ENCODE results near the gene H2BW1. TPM values are rescaled to one million over a fixed set of nuclear protein-coding genes. Genes with fewer than 3 reads are reported as not detected.
"Not testable (repeated sequence)": the region's sequence is repeated elsewhere in the genome, so short reads cannot be mapped to it uniquely, and the experiment has no call there.

H2BW1 gene
- polyA plus RNA-seq, 1 donor (not counting 4 experiments of a cell fraction or from before 2014, with no cell fraction given), result not detected

DNA sequence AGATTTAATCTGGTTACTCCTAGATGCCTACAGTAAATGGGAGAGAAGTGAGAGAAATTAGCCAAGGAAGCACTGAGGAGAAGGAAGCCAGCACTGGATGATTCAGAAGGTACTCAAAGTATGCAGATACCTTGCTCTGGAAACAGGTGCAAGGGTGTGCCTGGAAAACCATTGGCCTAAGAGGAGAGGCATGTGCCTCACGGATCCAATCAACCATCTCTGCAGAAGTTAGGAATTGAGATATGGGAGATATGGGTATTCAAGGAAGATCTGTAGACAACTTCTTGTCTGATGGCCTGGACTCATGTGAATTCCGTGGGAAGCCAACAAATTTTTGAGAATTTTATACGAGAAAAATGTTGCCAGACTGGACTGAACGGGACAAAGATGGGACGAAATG, 4.7 kb downstream of the H2BW1 start:
- H3K9me1 ChIP-seq (ENCODE audit: control insufficient read depth, extremely low read depth, insufficient read depth, low read length), result no peaks in the 10 kb centered on the region
- H4K20me1 ChIP-seq (ENCODE audit: control insufficient read depth, extremely low read depth, insufficient read depth, low read length), result no peaks in the 10 kb centered on the region
- DNase-seq (ENCODE audit: low read depth, low spot score) (no peak), FAIRE-seq (no peak)
- H3K4me2 ChIP-seq (ENCODE audit: control insufficient read depth, extremely low read depth, insufficient read depth, low read depth, low read length), result no peak overlapping the region
- no peaks in the 10 kb centered on the region for H3K9me3 ChIP-seq (ENCODE audit: control insufficient read depth, low read depth, low read length)
- no peak overlapping the region for H2AFZ ChIP-seq (ENCODE audit: control insufficient read depth, low read length)
- no peaks in the 10 kb centered on the region for H3K27me3 ChIP-seq (ENCODE audit: control insufficient read depth, extremely low read depth, insufficient read depth, low read length)
- H3K4me3 ChIP-seq (ENCODE audit: control insufficient read depth in 2 of 3, extremely low read depth in 1 of 3, insufficient read depth in 2 of 3, low read depth in 1 of 3, low read length in 3 of 3), result no peak overlapping the region
- no peaks in the 10 kb centered on the region for H3K4me1 ChIP-seq (ENCODE audit: control insufficient read depth, extremely low read depth, insufficient read depth, low read length)
- dilution Hi-C loops (cut with MboI; ENCODE audit: extremely low pct_ligation_motif_present, low sequenced_read_pairs), result no loop called here
- no peaks in the 10 kb centered on the region for H3K36me3 ChIP-seq (ENCODE audit: control insufficient read depth in 2 of 2, extremely low read depth in 1 of 2, insufficient read depth in 2 of 2, low read length in 2 of 2)
- H3K79me2 ChIP-seq (ENCODE audit: control insufficient read depth, insufficient read depth, low read length), result no peaks in the 10 kb centered on the region
- no peak overlapping the region for H3K9ac ChIP-seq (ENCODE audit: control insufficient read depth, extremely low read depth, insufficient read depth, low read length)
- TF ChIP-seq EZH2 (IDR thresholded peaks at IDR 0.05; ENCODE audit: low read length), result no peak
- TF ChIP-seq, protein P1, sequence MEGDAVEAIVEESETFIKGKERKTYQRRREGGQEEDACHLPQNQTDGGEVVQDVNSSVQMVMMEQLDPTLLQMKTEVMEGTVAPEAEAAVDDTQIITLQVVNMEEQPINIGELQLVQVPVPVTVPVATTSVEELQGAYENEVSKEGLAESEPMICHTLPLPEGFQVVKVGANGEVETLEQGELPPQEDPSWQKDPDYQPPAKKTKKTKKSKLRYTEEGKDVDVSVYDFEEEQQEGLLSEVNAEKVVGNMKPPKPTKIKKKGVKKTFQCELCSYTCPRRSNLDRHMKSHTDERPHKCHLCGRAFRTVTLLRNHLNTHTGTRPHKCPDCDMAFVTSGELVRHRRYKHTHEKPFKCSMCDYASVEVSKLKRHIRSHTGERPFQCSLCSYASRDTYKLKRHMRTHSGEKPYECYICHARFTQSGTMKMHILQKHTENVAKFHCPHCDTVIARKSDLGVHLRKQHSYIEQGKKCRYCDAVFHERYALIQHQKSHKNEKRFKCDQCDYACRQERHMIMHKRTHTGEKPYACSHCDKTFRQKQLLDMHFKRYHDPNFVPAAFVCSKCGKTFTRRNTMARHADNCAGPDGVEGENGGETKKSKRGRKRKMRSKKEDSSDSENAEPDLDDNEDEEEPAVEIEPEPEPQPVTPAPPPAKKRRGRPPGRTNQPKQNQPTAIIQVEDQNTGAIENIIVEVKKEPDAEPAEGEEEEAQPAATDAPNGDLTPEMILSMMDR (optimal IDR thresholded peaks at IDR 0.05 in 1 of 3, IDR thresholded peaks at IDR 0.05 in 1 of 3, conservative IDR thresholded peaks at IDR 0.05 in 1 of 3; ENCODE audit: extremely low read depth in 1 of 3, insufficient read depth in 2 of 3, low read length in 3 of 3), result no peak
- H3K27ac ChIP-seq (ENCODE audit: control insufficient read depth, insufficient read depth, low read length), result no peak overlapping the region

DNA sequence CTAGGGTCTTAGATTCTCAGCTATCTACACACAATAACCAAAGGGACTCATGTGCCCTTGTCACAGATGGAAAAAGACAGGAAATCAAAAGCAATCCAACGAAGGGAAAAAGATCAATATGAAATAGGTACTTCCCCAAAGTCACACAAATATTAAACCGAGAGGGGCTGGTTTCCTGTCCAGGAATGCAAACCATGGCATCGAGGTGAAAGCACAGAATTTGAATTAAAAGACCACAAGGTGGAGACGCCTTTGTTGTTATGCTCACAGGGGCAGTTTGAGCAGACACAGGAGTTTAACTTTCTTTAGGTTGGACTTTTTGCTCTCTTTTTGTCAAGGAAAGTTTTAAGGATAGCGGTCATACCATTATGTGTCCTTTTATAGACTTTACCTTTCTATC, 14.3 kb downstream of the H2BW1 start:
- Histone ChIP-seq H2AFZ (ENCODE audit: control insufficient read depth, low read length) (no peak overlapping the region), H3K79me2 (ENCODE audit: control insufficient read depth, insufficient read depth, low read length) (no peaks in the 10 kb centered on the region), H3K36me3 (ENCODE audit: control insufficient read depth in 2 of 2, extremely low read depth in 1 of 2, insufficient read depth in 2 of 2, low read length in 2 of 2) (no peaks in the 10 kb centered on the region), H3K9me1 (ENCODE audit: control insufficient read depth, extremely low read depth, insufficient read depth, low read length) (no peaks in the 10 kb centered on the region), H3K27ac (ENCODE audit: control insufficient read depth, insufficient read depth, low read length) (no peak overlapping the region), H3K27me3 (ENCODE audit: control insufficient read depth, extremely low read depth, insufficient read depth, low read length) (no peaks in the 10 kb centered on the region), H3K9ac (ENCODE audit: control insufficient read depth, extremely low read depth, insufficient read depth, low read length) (no peak overlapping the region), H3K4me2 (ENCODE audit: control insufficient read depth, extremely low read depth, insufficient read depth, low read depth, low read length) (no peak overlapping the region), H3K9me3 (ENCODE audit: control insufficient read depth, low read depth, low read length) (no peaks in the 10 kb centered on the region), H3K4me1 (ENCODE audit: control insufficient read depth, extremely low read depth, insufficient read depth, low read length) (no peaks in the 10 kb centered on the region), H3K4me3 (ENCODE audit: control insufficient read depth in 2 of 3, extremely low read depth in 1 of 3, insufficient read depth in 2 of 3, low read depth in 1 of 3, low read length in 3 of 3) (no peak overlapping the region), H4K20me1 (ENCODE audit: control insufficient read depth, extremely low read depth, insufficient read depth, low read length) (no peaks in the 10 kb centered on the region)
- DNase-seq (ENCODE audit: low read depth, low spot score) (no peak), FAIRE-seq (no peak)
- no peak for TF ChIP-seq EZH2 (IDR thresholded peaks at IDR 0.05; ENCODE audit: low read length)
- TF ChIP-seq, protein P1 (optimal IDR thresholded peaks at IDR 0.05 in 1 of 3, IDR thresholded peaks at IDR 0.05 in 1 of 3, conservative IDR thresholded peaks at IDR 0.05 in 1 of 3; ENCODE audit: extremely low read depth in 1 of 3, insufficient read depth in 2 of 3, low read length in 3 of 3), result no peak
- dilution Hi-C loops (cut with MboI; ENCODE audit: extremely low pct_ligation_motif_present, low sequenced_read_pairs), result no loop called here

DNA sequence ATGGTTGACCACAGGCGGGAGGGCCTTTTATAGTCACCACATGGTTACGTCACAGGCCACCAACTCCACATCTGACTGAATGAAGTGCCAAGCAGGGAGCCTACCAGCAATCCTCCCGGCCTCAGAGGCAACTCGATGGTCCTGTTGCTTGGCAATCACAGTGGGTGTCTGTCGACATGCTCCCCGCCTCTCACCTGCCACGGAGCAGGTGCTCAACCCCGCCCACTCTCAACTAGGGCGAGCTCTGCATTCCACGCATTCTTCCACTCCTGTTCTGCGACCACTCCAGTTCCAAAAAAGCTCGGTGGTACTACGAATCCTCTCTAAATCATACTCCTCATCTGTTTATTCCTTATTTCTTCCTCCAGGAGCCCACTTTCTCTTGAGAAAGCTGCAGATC, 30.0 kb downstream of the H2BW1 start:
- FAIRE-seq; H3K27me3 ChIP-seq (ENCODE audit: control insufficient read depth, extremely low read depth, insufficient read depth, low read length); H3K4me2 ChIP-seq (ENCODE audit: control insufficient read depth, extremely low read depth, insufficient read depth, low read depth, low read length); dilution Hi-C loops (cut with MboI; ENCODE audit: extremely low pct_ligation_motif_present, low sequenced_read_pairs); H3K9me3 ChIP-seq (ENCODE audit: control insufficient read depth, low read depth, low read length); H3K4me3 ChIP-seq (ENCODE audit: control insufficient read depth in 2 of 3, extremely low read depth in 1 of 3, insufficient read depth in 2 of 3, low read depth in 1 of 3, low read length in 3 of 3); H3K4me1 ChIP-seq (ENCODE audit: control insufficient read depth, extremely low read depth, insufficient read depth, low read length); DNase-seq (ENCODE audit: low read depth, low spot score); H3K27ac ChIP-seq (ENCODE audit: control insufficient read depth, insufficient read depth, low read length); H3K9ac ChIP-seq (ENCODE audit: control insufficient read depth, extremely low read depth, insufficient read depth, low read length); H3K36me3 ChIP-seq (ENCODE audit: control insufficient read depth in 2 of 2, extremely low read depth in 1 of 2, insufficient read depth in 2 of 2, low read length in 2 of 2); H3K79me2 ChIP-seq (ENCODE audit: control insufficient read depth, insufficient read depth, low read length); H2AFZ ChIP-seq (ENCODE audit: control insufficient read depth, low read length); H4K20me1 ChIP-seq (ENCODE audit: control insufficient read depth, extremely low read depth, insufficient read depth, low read length); H3K9me1 ChIP-seq (ENCODE audit: control insufficient read depth, extremely low read depth, insufficient read depth, low read length): not testable (repeated sequence)

DNA sequence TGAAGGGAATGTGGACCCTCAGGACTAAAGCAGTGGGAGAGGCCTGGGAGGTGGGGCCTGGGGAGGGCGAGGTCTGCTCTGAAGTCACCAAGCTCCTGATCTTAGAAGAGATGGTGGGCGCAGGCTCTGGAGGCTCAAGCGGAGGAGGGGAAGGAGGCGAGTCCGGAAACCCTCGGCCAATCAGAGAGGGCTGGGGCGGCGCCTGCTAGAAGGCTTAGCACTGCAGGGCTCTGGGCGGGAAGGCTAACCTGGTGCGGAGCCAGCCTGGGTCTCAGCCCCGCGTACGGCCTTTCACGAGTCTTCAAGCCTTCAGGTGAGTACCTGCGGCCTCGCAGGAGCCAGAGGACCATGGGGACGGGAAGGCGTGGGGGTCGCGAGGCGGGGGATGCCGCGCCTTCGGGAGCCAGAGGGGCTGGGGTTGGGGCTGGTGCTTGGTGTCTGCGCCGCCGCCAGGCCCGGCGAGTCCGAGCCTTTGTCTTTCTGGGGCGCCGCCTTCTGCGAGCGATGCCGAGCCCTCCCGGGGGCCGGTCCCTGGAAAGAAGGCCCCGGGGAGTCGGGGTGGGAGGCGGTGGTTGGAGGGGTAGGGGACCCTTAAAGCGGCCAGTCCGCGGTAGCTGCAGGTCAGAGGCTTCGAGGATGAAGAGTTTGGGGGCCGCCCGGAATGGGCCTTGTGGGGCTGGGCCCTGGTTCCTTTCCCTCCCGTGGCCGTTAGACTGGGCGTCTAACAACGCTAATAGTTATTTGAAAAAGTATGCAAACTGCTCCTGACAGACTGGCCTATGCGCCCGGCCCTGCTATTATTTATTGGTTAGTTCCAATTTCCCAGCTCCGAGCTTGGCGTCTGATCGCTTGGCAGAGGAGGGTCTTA, 50.9 kb downstream of the H2BW1 start, which contains the start of gene TMSB15B:
TMSB15B (plus strand) TSS at position 217 of the 868 bp plus-strand sequence.
- H3K79me2 ChIP-seq (ENCODE audit: control insufficient read depth, insufficient read depth, low read length), result not testable (repeated sequence)

More for the DNA sequence above, 50.9 kb downstream of the H2BW1 start, which contains the start of gene TMSB15B:
- FAIRE-seq; H2AFZ ChIP-seq (ENCODE audit: control insufficient read depth, low read length); H3K36me3 ChIP-seq (ENCODE audit: control insufficient read depth in 2 of 2, extremely low read depth in 1 of 2, insufficient read depth in 2 of 2, low read length in 2 of 2); H3K27ac ChIP-seq (ENCODE audit: control insufficient read depth, insufficient read depth, low read length); H3K9me3 ChIP-seq (ENCODE audit: control insufficient read depth, low read depth, low read length); H3K4me1 ChIP-seq (ENCODE audit: control insufficient read depth, extremely low read depth, insufficient read depth, low read length); H3K9ac ChIP-seq (ENCODE audit: control insufficient read depth, extremely low read depth, insufficient read depth, low read length); H3K9me1 ChIP-seq (ENCODE audit: control insufficient read depth, extremely low read depth, insufficient read depth, low read length); DNase-seq (ENCODE audit: low read depth, low spot score); H3K4me2 ChIP-seq (ENCODE audit: control insufficient read depth, extremely low read depth, insufficient read depth, low read depth, low read length); H4K20me1 ChIP-seq (ENCODE audit: control insufficient read depth, extremely low read depth, insufficient read depth, low read length); H3K4me3 ChIP-seq (ENCODE audit: control insufficient read depth in 2 of 3, extremely low read depth in 1 of 3, insufficient read depth in 2 of 3, low read depth in 1 of 3, low read length in 3 of 3); H3K27me3 ChIP-seq (ENCODE audit: control insufficient read depth, extremely low read depth, insufficient read depth, low read length); dilution Hi-C loops (cut with MboI; ENCODE audit: extremely low pct_ligation_motif_present, low sequenced_read_pairs): not testable (repeated sequence)
